NCI-H345 (cell line): Measurements from ENCODE around the gene SRCIN1.
"Not testable (repeated sequence)": the region's sequence is repeated elsewhere in the genome, so short reads cannot be mapped to it uniquely, and the experiment has no call there.

Experiments used
- DNase-seq: peaks from one replicate; lab custom pipeline; 2025; lab: John Stamatoyannopoulos, UW

The SRCIN1 gene

GRCh38 chr17:38508954-38509771 is 96.6 kb downstream of the SRCIN1 start:
- DNase-seq: no peak

- DNase-seq: no peak
These were observed 97.2 kb downstream of the SRCIN1 start for GRCh38 chr17:38508570-38508950.

GRCh38 chr17:38507921-38508569 is 97.7 kb downstream of the SRCIN1 start:
- DNase-seq: no peak

GRCh38 chr17:38507436-38507835 is 98.3 kb downstream of the SRCIN1 start:
- DNase-seq: no peak

GRCh38 chr17:38504216-38504615 is 101.5 kb downstream of the SRCIN1 start:
- no peak for DNase-seq

GRCh38 chr17:38503286-38503913 is 102.4 kb downstream of the SRCIN1 start:
- DNase-seq: not testable (repeated sequence)

- DNase-seq: not testable (repeated sequence)
These were observed 104.0 kb downstream of the SRCIN1 start for GRCh38 chr17:38501718-38502117.

- DNase-seq: not testable (repeated sequence)
These were observed 106.5 kb downstream of the SRCIN1 start for GRCh38 chr17:38499230-38499629.

- DNase-seq: no peak
These were observed 107.4 kb downstream of the SRCIN1 start for GRCh38 chr17:38498353-38498752.

- DNase-seq: not testable (repeated sequence)
These were observed 108.1 kb downstream of the SRCIN1 start for GRCh38 chr17:38497656-38498055.

- DNase-seq: not testable (repeated sequence)
These were observed 111.6 kb downstream of the SRCIN1 start for GRCh38 chr17:38494152-38494551.

- peak; percentile 89 for DNase-seq
These were observed 113.4 kb downstream of the SRCIN1 start for GRCh38 chr17:38492067-38493040.

- not testable (repeated sequence) for DNase-seq
These were observed 114.2 kb downstream of the SRCIN1 start for GRCh38 chr17:38491346-38492066.

- DNase-seq: not testable (repeated sequence)
These were observed 116.0 kb downstream of the SRCIN1 start for GRCh38 chr17:38489774-38490173.

- DNase-seq: not testable (repeated sequence)
These were observed 120.0 kb downstream of the SRCIN1 start for GRCh38 chr17:38485681-38486298.

- no peak for DNase-seq
These were observed 120.6 kb downstream of the SRCIN1 start for GRCh38 chr17:38485146-38485468.

GRCh38 chr17:38484242-38485145 is 121.3 kb downstream of the SRCIN1 start:
- peak; percentile 73 for DNase-seq

GRCh38 chr17:38482700-38483043 is 123.1 kb downstream of the SRCIN1 start:
- DNase-seq: not testable (repeated sequence)

- peak; percentile 78 for DNase-seq
These were observed 123.6 kb downstream of the SRCIN1 start for GRCh38 chr17:38482039-38482699.
